ENCODE measurements around the gene TATDN3. TPM values are rescaled to one million over a fixed set of nuclear protein-coding genes. Genes with fewer than 3 reads are reported as not detected.

Gene TATDN3
- total and polyA plus RNA-seq, 2 of the 4 experiments (the other 2 are of a cell fraction): 4.9 to 12.0 TPM

- Histone ChIP-seq H3K27ac (ENCODE audit: insufficient read depth, low read length) (no peak overlapping the region), H2AFZ (replicated peaks; ENCODE audit: low read length, poor library complexity) (no peak overlapping the region), H3K56ac (ENCODE audit: extremely low read depth, insufficient read depth, low read length) (no peak overlapping the region), H3K9me1 (ENCODE audit: insufficient read depth, low read length) (no peaks in the 10 kb centered on the region), H3K36me3 (ENCODE audit: control insufficient read depth, insufficient read depth, low read length) (0 out of 2 replicates have a peak, but pooled peaks cover 1% of the 10 kb centered on the region), H4K8ac (ENCODE audit: low read depth in 2 of 2, low read length in 2 of 2) (no peak overlapping the region), H2AK9ac (replicated peaks; ENCODE audit: low read depth, low read length, poor library complexity) (no peak overlapping the region), H3K4ac (ENCODE audit: low read depth, low read length) (no peak overlapping the region), H3K27me3 (ENCODE audit: control insufficient read depth, insufficient read depth, low read length) (no peaks in the 10 kb centered on the region), H4K5ac (ENCODE audit: low read depth, low read length) (no peak overlapping the region), H2BK5ac (ENCODE audit: low read depth, low read length, poor library complexity, severe bottlenecking) (no peak overlapping the region), H4K91ac (ENCODE audit: insufficient read depth, low read depth, low read length) (no peak overlapping the region), H3K9me3 (ENCODE audit: control insufficient read depth, insufficient read depth, low read length) (no peaks in the 10 kb centered on the region), H2AK5ac (ENCODE audit: low read depth, low read length) (no peak overlapping the region), H2BK20ac (ENCODE audit: low read depth, low read length) (no peak overlapping the region), H3K18ac (ENCODE audit: low read depth, low read length) (no peak overlapping the region), H3K4me1 (ENCODE audit: control insufficient read depth, insufficient read depth, low read length) (no peaks in the 10 kb centered on the region), H3K4me3 (ENCODE audit: insufficient read depth, low read depth, low read length) (no peak overlapping the region), H2BK15ac (ENCODE audit: low read depth, low read length) (no peak overlapping the region), H3K9ac (ENCODE audit: low read depth, low read length) (no peak overlapping the region), H3K79me1 (ENCODE audit: low read depth in 1 of 2, low read length in 2 of 2) (no peaks in the 10 kb centered on the region), H3K23ac (ENCODE audit: low read depth, low read length) (no peak overlapping the region), H3K4me2 (ENCODE audit: low read depth, low read length) (no peak overlapping the region), H4K20me1 (ENCODE audit: insufficient read depth, low read length) (no peaks in the 10 kb centered on the region), H2BK120ac (ENCODE audit: low read depth, low read length) (no peak overlapping the region), H3K14ac (replicated peaks; ENCODE audit: low read depth, low read length) (no peak overlapping the region)
- no CpG with 5 or more reads among the region's 3 CpGs for WGBS, 2 experiments (ENCODE audit: extremely low coverage in 2 of 2, insufficient read length in 1 of 2)
- intact Hi-C loops (cut with micrococcal nuclease) (loop anchor here (2.0 kb wide), 1 partner anchor 178 kb away; no protein-coding TSS in a partner anchor), dilution Hi-C loops (cut with HindIII; ENCODE audit: low sequenced_read_pairs, unreplicated experiment) (no loop called here), in situ Hi-C loops (cut with MboI; ENCODE audit: low sequenced_read_pairs) (loop anchor here (10.0 kb wide), 1 partner anchor 178 kb away; no protein-coding TSS in a partner anchor)
- peak; percentile 51 for ATAC-seq (ENCODE audit: low read depth)
- TF ChIP-seq USF2 (IDR thresholded peaks at IDR 0.05; ENCODE audit: low read depth, low read length) (no peak), FOS (IDR thresholded peaks at IDR 0.05; ENCODE audit: low read depth, low read length) (no peak), CTCF (conservative IDR thresholded peaks at IDR 0.05; ENCODE audit: low read depth, low read length) (no peak), CHD1 (IDR thresholded peaks at IDR 0.05; ENCODE audit: low read depth, low read length) (no peak), RAD21 (IDR thresholded peaks at IDR 0.05; ENCODE audit: low read length) (no peak), RCOR1 (IDR thresholded peaks at IDR 0.05; ENCODE audit: insufficient replicate concordance, low read length) (no peak), POLR2A (IDR thresholded peaks at IDR 0.05; ENCODE audit: low read depth, low read length) (no peak), MXI1 (IDR thresholded peaks at IDR 0.05; ENCODE audit: borderline replicate concordance, low read depth, low read length) (no peak), ELK1 (IDR thresholded peaks at IDR 0.05; ENCODE audit: borderline replicate concordance, low read depth, low read length) (no peak), NFE2L2 (IDR thresholded peaks at IDR 0.05; ENCODE audit: low read depth, low read length) (no peak), SMC3 (IDR thresholded peaks at IDR 0.05; ENCODE audit: low read depth, low read length) (no peak), BHLHE40 (IDR thresholded peaks at IDR 0.05; ENCODE audit: low read depth, low read length) (no peak), MAZ (IDR thresholded peaks at IDR 0.05; ENCODE audit: borderline replicate concordance, low read depth, low read length) (no peak), MAFK (IDR thresholded peaks at IDR 0.05; ENCODE audit: low read depth, low read length) (no peak), CEBPB (IDR thresholded peaks at IDR 0.05; ENCODE audit: low read depth, low read length) (no peak), RFX5 (IDR thresholded peaks at IDR 0.05; ENCODE audit: low read depth, low read length) (no peak)
- BruUV-seq (replicated peaks): no TSS peak
- ChIA-PET CTCF (interaction anchor here (1.1 kb wide), 1 partner anchor 179 kb away, joined by 5 read pairs; no protein-coding TSS in a partner anchor), POLR2A (ENCODE audit: unreplicated experiment) (no interaction called here)
- DNase-seq: peak; percentile 5
Measured at GRCh38 chr1:212816567-212817278, 25.0 kb downstream of the TATDN3 start.

Measured in IMR-90 (cell line).